Measurements from ENCODE around the gene NUDT8.
"Not testable (repeated sequence)": the region's sequence is repeated elsewhere in the genome, so short reads cannot be mapped to it uniquely, and the experiment has no call there.

NUDT8 gene

GRCh38 chr11:67627441-67627811, 2.3 kb downstream of the NUDT8 start:
- DNase-seq, result no peak

- DNase-seq, result no peak
Observed at GRCh38 chr11:67626970-67627369, 2.8 kb downstream of the NUDT8 start.

- DNase-seq, result not testable (repeated sequence)
Observed at GRCh38 chr11:67626131-67626833, 3.5 kb downstream of the NUDT8 start.

- not testable (repeated sequence) for DNase-seq
Observed at GRCh38 chr11:67623795-67624194, 5.9 kb downstream of the NUDT8 start.

- not testable (repeated sequence) for DNase-seq
Observed at GRCh38 chr11:67622905-67623304, 6.8 kb downstream of the NUDT8 start.

GRCh38 chr11:67621928-67622327, 7.8 kb downstream of the NUDT8 start:
- not testable (repeated sequence) for DNase-seq

- not testable (repeated sequence) for DNase-seq
Observed at GRCh38 chr11:67620621-67621020, 9.1 kb downstream of the NUDT8 start.

- not testable (repeated sequence) for DNase-seq
Observed at GRCh38 chr11:67619683-67620618, 9.8 kb downstream of the NUDT8 start.

- not testable (repeated sequence) for DNase-seq
Observed at GRCh38 chr11:67618901-67619659, 10.7 kb downstream of the NUDT8 start.

- DNase-seq, result no peak
Observed at GRCh38 chr11:67617243-67617953, 12.3 kb downstream of the NUDT8 start.

GRCh38 chr11:67616431-67617242, 13.1 kb downstream of the NUDT8 start:
- no peak for DNase-seq

- no peak for DNase-seq
Observed at GRCh38 chr11:67615728-67616430, 13.9 kb downstream of the NUDT8 start.

- DNase-seq, result no peak
Observed at GRCh38 chr11:67614730-67615714, 14.7 kb downstream of the NUDT8 start.

- no peak for DNase-seq
Observed at GRCh38 chr11:67613960-67614715, 15.6 kb downstream of the NUDT8 start.

GRCh38 chr11:67613313-67613959, 16.3 kb downstream of the NUDT8 start:
- no peak for DNase-seq

GRCh38 chr11:67612751-67613150, 17.0 kb downstream of the NUDT8 start:
- DNase-seq, result no peak

- no peak for DNase-seq
Observed at GRCh38 chr11:67611704-67612587, 17.8 kb downstream of the NUDT8 start.
